HG03196 (cell line): ENCODE data around the gene TESMIN.

Source experiments
- ATAC-seq: cut with Tn5 transposase; IDR thresholded peaks from one replicate; pipeline ENCODE4 v1.9.1; 2021; ENCODE audit not compliant: unreplicated experiment

TESMIN gene

GRCh38 chr11:68661697-68662603, 89.4 kb downstream of the TESMIN start:
- ATAC-seq = no peak

GRCh38 chr11:68661014-68661413, 90.3 kb downstream of the TESMIN start:
- ATAC-seq = no peak

- no peak for ATAC-seq
Observed at GRCh38 chr11:68660066-68660810, 91.1 kb downstream of the TESMIN start.

- no peak for ATAC-seq
Observed at GRCh38 chr11:68659158-68659921, 92.0 kb downstream of the TESMIN start.

GRCh38 chr11:68658661-68659060, 92.7 kb downstream of the TESMIN start:
- ATAC-seq = no peak

GRCh38 chr11:68658097-68658496, 93.2 kb downstream of the TESMIN start:
- ATAC-seq = no peak
